NB4 (cell line): ENCODE results near the gene LYPD4.

Experiments
- POLR2A ChIP-seq: IDR thresholded peaks from 2 replicates; pipeline ENCODE4 v1.6.1; 2011; ENCODE audit warnings: mild to moderate bottlenecking; ENCODE audit not compliant: insufficient read length; ENCODE audit errors: extremely low read depth
- TF ChIP-seq, protein P1 (sequence below): IDR thresholded peaks from one replicate; pipeline ENCODE4 v1.5.1; 2012; ENCODE audit warnings: low read depth, low read length

GRCh38 chr19:41815301-41815700 lies 29.2 kb downstream of the LYPD4 start:
- no peak for TF ChIP-seq POLR2A
- TF ChIP-seq, protein P1, sequence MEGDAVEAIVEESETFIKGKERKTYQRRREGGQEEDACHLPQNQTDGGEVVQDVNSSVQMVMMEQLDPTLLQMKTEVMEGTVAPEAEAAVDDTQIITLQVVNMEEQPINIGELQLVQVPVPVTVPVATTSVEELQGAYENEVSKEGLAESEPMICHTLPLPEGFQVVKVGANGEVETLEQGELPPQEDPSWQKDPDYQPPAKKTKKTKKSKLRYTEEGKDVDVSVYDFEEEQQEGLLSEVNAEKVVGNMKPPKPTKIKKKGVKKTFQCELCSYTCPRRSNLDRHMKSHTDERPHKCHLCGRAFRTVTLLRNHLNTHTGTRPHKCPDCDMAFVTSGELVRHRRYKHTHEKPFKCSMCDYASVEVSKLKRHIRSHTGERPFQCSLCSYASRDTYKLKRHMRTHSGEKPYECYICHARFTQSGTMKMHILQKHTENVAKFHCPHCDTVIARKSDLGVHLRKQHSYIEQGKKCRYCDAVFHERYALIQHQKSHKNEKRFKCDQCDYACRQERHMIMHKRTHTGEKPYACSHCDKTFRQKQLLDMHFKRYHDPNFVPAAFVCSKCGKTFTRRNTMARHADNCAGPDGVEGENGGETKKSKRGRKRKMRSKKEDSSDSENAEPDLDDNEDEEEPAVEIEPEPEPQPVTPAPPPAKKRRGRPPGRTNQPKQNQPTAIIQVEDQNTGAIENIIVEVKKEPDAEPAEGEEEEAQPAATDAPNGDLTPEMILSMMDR = no peak
